Gastroesophageal sphincter (tissue), 3 donors: ENCODE results near the gene SPATA3.

Experiments used
- EP300 ChIP-seq: sonication (generic); formaldehyde crosslinking; IDR thresholded peaks from one replicate; pipeline ENCODE4 v1.6.1; 2017; ENCODE audit warnings: antibody characterized with exemption, mild to moderate bottlenecking
- TF ChIP-seq, protein P1 (sequence below), 4 experiments: fragments of 200-600 bp in 2 of 4; fragments of 450-650 bp in 2 of 4; sonication (generic) in 1 of 4; IDR thresholded peaks; one replicate each; pipeline ENCODE4 v1.5.1; 2017 to 2019; ENCODE audit warnings: antibody characterized with exemption in 4 of 4, mild to moderate bottlenecking in 2 of 4, moderate library complexity in 2 of 4

DNA sequence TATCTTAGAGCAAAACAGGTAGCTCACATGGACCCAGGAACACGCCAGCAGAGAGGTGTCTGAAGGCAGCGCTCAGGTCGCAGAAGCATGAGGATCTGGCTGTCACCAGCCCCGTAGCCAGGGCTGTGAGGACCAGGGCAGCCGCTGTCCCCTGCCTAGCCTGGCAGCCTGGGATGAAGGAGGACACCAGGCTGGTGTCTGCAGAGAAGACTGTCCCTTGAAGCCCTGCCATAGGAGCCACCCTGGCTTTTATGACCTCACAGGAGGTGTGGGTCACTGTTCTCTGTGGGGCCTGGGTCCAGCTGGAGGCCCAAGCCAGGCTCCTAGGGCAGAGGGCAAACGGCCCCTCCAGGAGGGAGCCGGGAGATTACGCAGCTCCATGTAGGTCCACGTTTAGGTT, at the start of gene SPATA3:
- TF ChIP-seq, protein P1, sequence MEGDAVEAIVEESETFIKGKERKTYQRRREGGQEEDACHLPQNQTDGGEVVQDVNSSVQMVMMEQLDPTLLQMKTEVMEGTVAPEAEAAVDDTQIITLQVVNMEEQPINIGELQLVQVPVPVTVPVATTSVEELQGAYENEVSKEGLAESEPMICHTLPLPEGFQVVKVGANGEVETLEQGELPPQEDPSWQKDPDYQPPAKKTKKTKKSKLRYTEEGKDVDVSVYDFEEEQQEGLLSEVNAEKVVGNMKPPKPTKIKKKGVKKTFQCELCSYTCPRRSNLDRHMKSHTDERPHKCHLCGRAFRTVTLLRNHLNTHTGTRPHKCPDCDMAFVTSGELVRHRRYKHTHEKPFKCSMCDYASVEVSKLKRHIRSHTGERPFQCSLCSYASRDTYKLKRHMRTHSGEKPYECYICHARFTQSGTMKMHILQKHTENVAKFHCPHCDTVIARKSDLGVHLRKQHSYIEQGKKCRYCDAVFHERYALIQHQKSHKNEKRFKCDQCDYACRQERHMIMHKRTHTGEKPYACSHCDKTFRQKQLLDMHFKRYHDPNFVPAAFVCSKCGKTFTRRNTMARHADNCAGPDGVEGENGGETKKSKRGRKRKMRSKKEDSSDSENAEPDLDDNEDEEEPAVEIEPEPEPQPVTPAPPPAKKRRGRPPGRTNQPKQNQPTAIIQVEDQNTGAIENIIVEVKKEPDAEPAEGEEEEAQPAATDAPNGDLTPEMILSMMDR (IDR thresholded peaks at IDR 0.05), result no peak
- no peak for TF ChIP-seq EP300
